Umbilical cord (tissue), 2 donors: ENCODE data around the gene HES4. TPM values are rescaled to one million over a fixed set of nuclear protein-coding genes. Genes with fewer than 3 reads are reported as not detected.
"Not testable (repeated sequence)": the region's sequence is repeated elsewhere in the genome, so short reads cannot be mapped to it uniquely, and the experiment has no call there.

Experiments used
- DNase-seq: peaks from one replicate; pipeline ENCODE4 v3.0.0-alpha.2; 2015; ENCODE audit warnings: low spot score
- total RNA-seq: library from RNA; depleted of rRNA; stranded (reverse); fragments of >200 nt; gene quantifications from one replicate; pipeline ENCODE4 v1.2.3, GENCODE V29; 2014; ENCODE audit warnings: low replicate concordance; ENCODE audit not compliant: insufficient read depth

The HES4 gene
- total RNA-seq, 1 donor from 2014 or later: 40.2 TPM

DNA sequence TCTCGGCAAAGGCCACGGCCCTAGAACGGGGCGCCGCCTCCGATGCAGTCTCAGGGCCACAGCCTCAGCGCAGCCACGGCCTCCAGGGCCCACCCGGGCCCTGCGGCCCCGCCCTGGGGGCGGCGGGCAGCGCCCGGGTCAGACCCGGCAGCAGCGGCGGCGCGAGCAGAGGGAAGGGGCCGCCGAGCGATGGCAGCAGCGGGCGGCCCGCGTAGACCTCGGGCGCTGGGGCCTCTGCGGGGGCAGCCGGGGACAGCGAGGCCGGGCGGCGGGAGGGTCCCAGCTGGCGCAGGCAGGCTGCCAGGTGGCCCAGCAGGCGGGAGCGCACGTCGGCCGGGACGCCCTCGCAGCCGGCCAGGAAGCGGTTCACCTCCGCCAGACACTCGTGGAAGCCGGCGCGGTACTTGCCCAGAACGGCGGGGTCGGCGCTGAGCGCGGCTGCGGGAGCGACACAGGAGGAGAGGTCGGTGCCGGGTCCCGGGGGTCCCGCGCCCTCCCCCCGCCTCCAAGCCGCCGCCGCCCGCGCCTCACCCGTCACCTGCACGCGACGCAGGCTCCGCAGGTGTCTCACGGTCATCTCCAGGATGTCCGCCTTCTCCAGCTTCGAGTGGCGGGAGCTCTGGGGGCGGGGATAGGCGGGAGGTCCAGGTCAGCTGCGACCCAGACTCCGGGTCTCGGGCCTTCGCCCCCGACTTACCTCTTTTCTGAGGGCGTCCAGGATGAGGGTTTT, 737 bp downstream of the HES4 start:
- DNase-seq: peak; percentile 23

- DNase-seq: no peak
Measured at GRCh38 chr1:998745-998994, 1.2 kb downstream of the HES4 start.

DNA sequence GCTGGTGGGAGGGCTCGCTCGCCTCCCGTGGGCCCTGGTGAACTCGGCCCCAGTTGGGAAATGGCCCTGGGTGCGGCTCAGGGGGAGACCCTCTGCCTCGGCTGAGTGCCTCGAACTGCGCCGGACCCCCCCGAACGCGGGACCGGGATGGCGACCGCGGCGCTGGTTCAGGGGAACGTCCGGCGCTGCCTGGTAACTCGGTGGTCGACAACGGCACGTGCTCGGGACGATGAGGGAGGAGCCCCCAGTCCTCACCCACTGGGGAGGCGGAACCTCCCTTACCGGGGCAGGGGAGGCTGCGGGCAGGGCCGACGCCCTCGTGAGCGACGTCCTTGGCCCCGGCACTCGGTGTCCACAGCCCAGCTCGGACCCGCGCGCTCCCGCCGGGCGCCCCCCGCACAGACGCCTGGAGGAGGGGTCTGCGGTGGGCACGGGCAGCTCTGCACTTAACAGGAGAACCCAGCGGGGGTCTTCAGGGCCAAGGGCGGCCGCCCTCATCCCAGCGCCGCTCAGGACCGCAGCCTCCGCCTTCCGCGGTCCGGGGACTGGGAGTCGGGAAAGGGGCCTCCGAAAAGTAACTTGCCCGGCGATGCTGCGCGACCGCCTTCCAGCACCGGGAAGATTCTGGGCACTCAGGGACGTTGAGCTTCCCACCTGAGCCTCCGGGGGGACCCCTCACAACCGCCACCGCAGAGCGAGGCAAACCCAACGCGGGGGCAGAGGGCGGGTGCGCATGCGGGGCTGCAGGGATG, 1.7 kb downstream of the HES4 start:
- DNase-seq: no peak

DNA sequence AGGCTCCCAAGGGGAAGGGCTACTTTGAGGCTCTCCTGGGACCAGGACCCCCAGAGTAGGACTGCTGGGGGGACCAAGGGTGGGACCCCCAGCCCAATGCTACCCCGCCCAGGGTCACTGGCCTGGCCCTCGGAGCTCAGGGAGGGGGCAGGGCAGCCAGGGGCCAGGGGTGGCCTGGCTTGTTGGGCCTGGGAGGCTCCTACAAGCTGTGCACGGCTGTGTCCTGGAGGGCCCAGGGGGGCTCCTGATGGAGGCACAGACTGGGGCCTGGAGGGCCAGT, 2.2 kb downstream of the HES4 start:
- no peak for DNase-seq

DNA sequence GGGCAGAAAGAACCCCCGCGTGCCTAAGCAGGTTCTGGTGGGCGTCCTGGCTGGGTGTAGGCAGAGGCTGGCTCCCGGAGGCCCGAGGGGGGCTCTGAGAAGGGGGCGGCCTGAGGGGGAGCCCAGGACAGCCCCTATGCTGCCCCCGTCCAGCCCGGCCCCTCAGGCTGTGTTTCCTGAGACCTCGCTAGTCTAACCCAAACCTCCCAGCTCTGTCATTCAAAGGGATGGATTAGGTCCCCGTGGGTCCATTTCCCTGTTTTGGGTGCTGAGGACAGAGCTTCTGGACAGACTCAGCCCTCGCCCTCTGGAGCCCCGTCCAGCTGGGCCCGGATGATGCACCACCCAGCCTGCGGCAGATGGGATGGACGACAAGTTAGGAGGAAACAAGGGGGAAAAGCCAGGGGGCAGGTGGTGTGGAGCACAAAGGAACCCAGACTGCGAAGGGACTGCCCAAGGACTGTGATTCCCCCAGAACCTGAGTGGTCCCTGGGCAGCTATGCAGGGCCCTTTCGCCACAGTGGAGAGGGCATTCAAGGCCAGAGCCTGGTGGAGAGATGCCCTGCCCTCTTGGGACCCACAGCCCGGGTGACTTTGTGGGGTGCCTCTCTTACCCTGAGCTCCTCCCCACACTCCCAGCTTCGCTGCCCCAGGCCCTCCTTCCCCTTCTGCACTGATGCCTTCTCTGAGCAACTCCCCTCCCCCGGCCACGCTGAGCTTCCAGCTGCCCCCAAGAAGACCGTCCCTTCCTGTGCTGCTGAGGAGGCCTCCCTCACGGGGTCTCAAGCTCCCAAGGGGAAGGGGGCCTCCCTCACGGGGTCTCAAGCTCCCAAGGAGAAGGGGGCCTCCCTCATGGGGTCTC, 2.8 kb downstream of the HES4 start:
- DNase-seq: no peak

DNA sequence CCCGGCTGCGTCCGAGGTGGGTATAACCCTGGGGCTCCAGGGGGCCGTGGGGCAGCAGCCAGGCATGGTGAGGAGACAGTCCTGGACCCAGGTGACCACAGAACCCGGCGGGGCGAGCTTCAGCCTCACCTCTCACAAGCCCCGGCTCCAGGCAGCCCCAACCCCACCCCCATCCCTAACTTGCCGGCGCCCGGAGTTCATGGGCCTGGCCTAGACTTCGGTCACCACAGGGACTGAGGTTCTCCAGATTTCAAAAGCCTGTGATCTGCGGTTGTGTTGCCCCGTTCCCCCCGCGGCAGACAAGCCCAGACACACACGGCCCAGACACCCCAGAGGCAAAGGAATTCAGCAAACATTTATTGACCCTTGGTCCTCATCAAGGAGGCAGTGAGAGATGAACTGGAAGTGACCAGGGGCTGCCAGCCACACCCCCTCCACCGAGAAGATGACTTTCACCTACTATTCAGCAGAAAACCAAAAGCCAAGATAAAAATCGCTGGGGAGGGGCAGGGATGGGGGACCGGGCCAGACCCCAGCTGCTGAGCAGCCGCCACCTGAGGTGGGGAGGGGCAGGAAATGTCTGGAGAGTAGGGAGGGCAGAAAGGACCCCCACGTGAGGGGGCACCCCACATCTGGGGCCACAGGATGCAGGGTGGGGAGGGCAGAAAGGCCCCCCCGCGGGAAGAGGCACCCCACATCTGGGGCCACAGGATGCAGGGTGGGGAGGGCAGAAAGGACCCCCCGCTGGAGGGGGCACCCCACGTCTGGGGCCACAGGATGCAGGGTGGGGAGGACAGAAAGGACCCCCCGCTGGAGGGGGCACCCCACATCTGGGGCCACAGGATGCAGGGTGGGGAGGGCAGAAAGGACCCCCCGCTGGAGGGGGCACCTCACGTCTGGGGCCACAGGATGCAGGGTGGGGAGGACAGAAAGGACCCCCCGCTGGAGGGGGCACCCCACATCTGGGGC, 3.9 kb downstream of the HES4 start:
- no peak for DNase-seq

DNA sequence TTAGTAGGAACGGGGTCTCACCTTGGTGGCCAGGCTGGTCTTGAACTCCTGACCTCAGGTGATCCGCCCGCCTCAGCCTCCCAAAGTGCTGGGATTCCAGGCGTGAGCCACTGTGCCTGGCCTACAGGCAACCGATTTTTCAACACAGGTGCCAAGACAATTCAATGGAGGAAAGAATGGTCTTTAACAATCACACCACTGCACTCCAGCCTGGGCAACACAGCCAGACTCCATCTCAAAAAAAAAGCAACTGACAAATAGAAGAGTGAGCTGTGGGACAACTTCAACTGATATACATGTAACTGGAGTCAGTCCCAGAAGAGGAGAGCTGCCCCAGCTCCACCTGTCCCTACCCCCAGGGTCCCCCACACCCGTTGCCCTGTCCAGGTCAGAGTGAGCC, 5.4 kb downstream of the HES4 start:
- DNase-seq: not testable (repeated sequence)

DNA sequence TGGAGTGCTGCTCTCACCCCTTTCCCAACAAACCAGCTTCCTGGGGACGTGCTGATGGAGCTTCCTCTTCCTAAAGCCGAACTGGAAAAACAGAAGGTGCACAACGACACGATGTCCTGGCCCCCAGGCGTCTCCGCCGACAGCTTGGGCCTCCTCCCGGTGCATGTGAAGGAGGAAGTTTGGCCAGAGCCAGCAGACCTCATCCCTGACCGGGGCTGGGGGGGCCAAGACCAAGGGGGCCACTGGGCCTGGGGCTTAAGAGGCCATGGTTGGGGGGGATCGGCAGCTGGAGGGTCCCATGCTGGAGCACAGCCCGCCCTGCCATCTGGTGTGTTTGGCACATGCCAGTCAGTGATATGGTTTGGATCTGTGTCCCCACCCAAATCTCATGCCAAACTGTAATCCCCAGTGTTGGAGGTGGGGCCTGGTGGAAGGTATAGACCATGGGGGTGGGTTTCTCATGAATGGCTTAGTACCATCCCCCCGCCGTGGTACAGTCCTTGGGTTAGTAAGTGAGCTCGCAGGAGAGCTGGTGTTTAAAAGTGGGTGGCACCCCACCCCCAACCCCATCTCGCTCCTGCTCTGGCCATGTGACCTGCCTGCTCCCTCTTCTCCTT, 6.4 kb downstream of the HES4 start:
- DNase-seq: no peak

GRCh38 chr1:992362-992761, 7.5 kb downstream of the HES4 start:
- no peak for DNase-seq

DNA sequence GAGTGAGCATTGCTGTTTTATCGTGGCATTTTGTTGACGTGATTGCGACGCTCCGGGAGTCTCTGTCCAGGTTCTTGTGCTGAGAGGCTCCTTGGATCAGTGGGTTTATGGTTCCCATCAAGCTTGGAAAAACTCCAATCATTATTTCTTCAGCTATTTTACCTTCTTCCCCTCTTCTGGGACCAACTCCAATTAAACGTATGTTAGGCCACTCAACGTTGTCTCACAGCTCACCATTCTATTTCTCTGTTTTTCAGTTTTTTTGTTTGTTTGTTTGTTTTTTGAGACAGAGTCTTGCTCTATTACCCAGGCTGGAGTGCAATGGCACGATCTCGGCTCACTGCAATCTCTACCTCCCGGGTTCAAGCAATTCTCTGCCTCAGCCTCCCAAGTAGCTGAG, 8.0 kb downstream of the HES4 start:
- DNase-seq: no peak

DNA sequence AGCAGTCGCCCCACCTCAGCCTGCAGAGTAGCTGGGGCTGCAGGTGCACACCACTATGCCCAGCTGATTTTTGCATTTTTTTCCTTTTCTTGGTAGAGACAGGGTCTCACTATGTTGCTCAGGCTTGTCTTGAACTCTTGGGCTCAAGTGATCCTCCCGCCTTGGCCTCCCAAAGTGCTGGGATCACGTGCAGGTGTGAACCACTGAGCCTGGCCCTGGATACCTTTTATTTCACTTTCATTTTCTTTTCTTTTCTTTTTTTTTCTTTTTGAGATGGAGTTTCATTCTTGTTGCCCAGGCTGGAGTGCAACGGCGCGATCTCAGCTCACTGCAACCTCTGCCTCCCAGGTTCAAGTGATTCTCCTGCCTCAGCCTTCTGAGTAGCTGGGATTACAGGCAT, 8.6 kb downstream of the HES4 start:
- not testable (repeated sequence) for DNase-seq

DNA sequence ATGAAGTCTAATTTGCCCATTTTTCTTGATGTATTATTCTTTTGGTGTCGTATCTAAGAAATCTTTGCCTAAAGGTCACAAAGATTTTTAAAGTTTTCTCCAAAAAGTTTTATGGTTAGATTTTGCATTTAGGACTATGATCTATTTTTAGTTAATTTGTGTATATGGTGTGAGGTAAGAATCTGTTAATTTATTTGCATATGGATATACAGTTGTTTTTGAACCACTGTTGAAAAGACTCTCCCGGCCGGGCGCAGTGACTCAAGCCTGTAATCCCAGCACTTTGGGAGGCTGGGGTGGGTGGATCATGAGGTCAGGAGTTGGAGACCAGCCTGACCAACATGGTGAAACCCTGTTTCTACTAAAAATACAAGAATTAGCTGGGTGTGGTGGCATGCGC, 11.8 kb downstream of the HES4 start:
- DNase-seq: not testable (repeated sequence)

- DNase-seq: no peak
Measured at GRCh38 chr1:985126-985525, 14.8 kb downstream of the HES4 start.

GRCh38 chr1:984476-984814, 15.5 kb downstream of the HES4 start:
- no peak for DNase-seq

GRCh38 chr1:983798-984475, 16.0 kb downstream of the HES4 start:
- no peak for DNase-seq

DNA sequence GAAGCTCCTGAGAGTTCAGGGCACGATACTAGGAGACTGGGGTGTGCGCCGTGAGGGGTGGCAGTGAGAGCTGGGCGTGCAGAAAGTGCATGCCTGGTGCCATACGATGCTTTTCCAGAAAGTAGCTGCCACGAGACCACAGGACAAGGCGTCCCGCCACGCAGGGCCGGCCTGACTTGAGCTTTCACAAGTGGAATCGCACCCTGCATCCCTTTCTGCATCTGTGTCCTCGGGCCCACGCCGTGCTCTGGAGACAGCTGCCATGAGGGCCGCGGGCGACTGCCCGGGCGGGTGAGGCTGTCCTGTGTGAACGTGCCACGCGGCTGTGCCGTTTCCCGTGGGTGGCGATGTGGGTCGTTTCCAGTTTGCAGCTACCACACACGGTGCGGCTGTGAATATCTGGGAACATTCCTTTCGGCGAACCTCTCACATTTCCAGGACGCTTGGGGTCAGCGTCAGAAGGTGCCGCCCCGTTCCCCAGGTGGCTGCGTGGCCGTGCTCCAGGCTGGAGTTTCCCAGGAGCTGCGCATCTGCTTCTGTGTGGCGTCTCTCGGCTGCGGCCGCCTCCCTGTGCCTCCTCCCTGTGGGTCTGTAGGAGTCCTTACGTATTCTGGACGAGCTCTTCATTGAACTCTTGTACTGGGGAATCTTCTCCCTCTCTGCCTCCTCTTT, 17.0 kb downstream of the HES4 start:
- no peak for DNase-seq

- no peak for DNase-seq
Measured at GRCh38 chr1:981955-982558, 17.8 kb downstream of the HES4 start, which contains the start of gene PERM1. Gene PERM1, minus strand, starts transcription at chr1:982093. Its CDS starts 1,064 bp downstream, at chr1:981029.

DNA sequence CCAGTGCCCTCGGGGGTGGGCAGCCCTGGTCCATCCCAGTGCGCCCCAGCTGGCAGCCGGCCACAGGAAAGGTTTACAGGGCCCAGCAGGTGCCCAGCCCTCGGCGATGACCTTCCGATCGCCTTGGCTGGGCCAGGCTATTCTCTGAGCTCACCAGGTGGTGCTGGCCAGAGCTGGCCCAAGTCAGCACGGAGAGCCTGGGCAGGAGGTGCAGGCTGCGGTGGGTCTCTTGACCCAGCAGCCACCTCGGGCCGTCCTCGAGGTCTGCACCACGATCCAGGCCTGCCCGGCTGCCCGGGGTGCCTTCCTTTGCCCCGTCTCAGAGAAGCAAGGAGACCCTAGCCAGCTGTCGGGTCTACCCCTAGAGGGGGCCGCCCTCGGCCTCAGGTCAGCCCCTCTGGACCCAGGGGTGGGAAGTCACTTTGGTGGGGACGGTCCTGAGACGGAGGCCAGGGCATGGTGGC, 18.4 kb downstream of the HES4 start:
- DNase-seq: no peak

- no peak for DNase-seq
Measured at GRCh38 chr1:980602-981395, 19.1 kb downstream of the HES4 start.
